NCI-H1436 treated with DMSO at 0.1 percent for 48 hours (cell line): Measurements from ENCODE around the gene TEKTIP1.

Experiments
- DNase-seq: peaks from one replicate; lab custom pipeline; 2025; lab: John Stamatoyannopoulos, UW

Gene TEKTIP1

GRCh38 chr19:3538965-3539755 lies at the start of gene TEKTIP1:
Gene TEKTIP1, plus strand, starts transcription at chr19:3539174. Its CDS starts 4 bp downstream, at chr19:3539178.
- no peak for DNase-seq

GRCh38 chr19:3491396-3492119 lies 47.4 kb upstream of the TEKTIP1 start:
- DNase-seq = no peak

- no peak for DNase-seq
Measured at GRCh38 chr19:3492131-3492839, 46.7 kb upstream of the TEKTIP1 start.

- no peak for DNase-seq
Measured at GRCh38 chr19:3492919-3493318, 46.1 kb upstream of the TEKTIP1 start.

- DNase-seq = no peak
Measured at GRCh38 chr19:3493651-3494050, 45.3 kb upstream of the TEKTIP1 start.

GRCh38 chr19:3494051-3494450 lies 44.9 kb upstream of the TEKTIP1 start:
- DNase-seq = no peak

- no peak for DNase-seq
Measured at GRCh38 chr19:3494559-3494958, 44.4 kb upstream of the TEKTIP1 start.

GRCh38 chr19:3496392-3497273 lies 42.3 kb upstream of the TEKTIP1 start:
- DNase-seq = no peak

GRCh38 chr19:3497757-3498520 lies 41.0 kb upstream of the TEKTIP1 start:
- no peak for DNase-seq

GRCh38 chr19:3499738-3500428 lies 39.1 kb upstream of the TEKTIP1 start:
- DNase-seq = no peak

- peak; percentile 92 for DNase-seq
Measured at GRCh38 chr19:3500429-3501101, 38.4 kb upstream of the TEKTIP1 start, which contains the start of gene DOHH. Gene DOHH, minus strand, starts transcription at chr19:3500674. Its CDS starts 3,860 bp downstream, at chr19:3496814.

- DNase-seq = no peak
Measured at GRCh38 chr19:3501780-3502179, 37.2 kb upstream of the TEKTIP1 start.

- DNase-seq = no peak
Measured at GRCh38 chr19:3503036-3503572, 35.9 kb upstream of the TEKTIP1 start.

- no peak for DNase-seq
Measured at GRCh38 chr19:3504735-3505134, 34.2 kb upstream of the TEKTIP1 start.

GRCh38 chr19:3505598-3506383 lies 33.2 kb upstream of the TEKTIP1 start, which contains the start of gene FZR1:
Gene FZR1, plus strand, starts transcription at chr19:3506311. Its CDS starts 16,679 bp downstream, at chr19:3522990.
- DNase-seq = peak; percentile 91

GRCh38 chr19:3506384-3507340 lies 32.3 kb upstream of the TEKTIP1 start:
- no peak for DNase-seq
